Activated T-helper 1 cell treated with Interleukin-2 at 50 U/mL for 16 hours (primary cell): ENCODE measurements around the gene SPTBN1.
"Not testable (repeated sequence)": the region's sequence is repeated elsewhere in the genome, so short reads cannot be mapped to it uniquely, and the experiment has no call there.

Source experiments
- DNase-seq: peaks from one replicate; pipeline ENCODE4 v3.0.0-alpha.2; 2020; ENCODE audit warnings: low read depth

The SPTBN1 gene

GRCh38 chr2:54528311-54528955 lies 72.3 kb downstream of the SPTBN1 start:
- no peak for DNase-seq

DNA sequence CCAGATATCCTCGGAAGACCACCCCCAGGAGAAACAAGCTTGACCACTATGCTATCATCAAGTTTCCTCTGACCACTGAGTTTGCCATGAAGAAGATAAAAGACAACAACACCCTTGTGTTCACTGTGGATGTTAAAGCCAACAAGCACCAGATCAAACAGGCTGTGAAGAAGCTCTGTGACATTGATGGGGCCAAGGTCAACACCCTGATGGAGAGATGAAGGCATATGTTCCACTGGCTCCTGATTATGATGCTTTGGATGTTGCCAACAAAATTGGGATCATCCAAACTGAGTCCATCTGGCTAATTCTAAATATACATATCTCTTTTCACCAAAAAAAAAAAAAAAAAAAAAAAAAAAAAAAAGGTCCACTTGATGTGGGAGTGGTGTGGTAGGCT lies 73.4 kb downstream of the SPTBN1 start:
- DNase-seq, result not testable (repeated sequence)

DNA sequence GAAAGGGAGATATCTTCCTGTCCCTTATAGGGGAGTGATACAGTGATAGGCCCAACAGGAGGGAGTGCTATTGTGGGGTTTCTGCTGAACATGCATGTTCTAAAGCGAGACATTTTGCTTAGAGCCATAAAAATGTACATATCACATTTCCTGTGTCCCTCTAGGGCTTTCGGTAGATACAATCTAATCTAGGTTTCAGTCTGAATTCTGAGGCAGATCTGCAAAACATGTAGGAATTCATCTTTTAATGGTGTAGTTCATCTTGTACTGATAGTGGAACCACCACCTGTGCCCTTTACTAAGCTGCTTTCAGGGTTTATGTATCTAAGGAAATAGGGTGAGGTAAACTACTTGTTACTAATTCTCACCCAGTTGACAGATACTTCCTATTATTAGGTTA lies 73.8 kb downstream of the SPTBN1 start:
- no peak for DNase-seq

- no peak for DNase-seq
Measured at GRCh38 chr2:54531558-54531957, 75.4 kb downstream of the SPTBN1 start.

DNA sequence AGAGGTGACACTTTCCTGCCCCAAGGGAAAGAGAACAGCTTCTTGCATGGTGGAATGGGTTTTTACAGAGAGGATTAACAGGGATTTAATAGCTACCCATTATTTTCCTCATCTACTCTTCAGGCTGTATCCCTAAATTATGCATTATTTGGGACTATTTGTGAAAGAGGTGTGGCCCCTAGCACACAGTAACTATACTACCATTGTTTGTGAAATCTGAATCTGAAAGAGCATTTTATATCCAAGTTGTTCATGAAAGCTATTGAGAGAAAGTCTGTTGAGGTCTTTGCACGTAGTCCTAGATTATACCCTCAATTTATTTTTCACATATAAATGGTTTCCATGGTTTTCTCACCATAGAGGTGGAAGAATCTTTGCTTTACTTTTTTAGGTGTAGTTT lies 78.1 kb downstream of the SPTBN1 start:
- DNase-seq, result no peak

- no peak for DNase-seq
Measured at GRCh38 chr2:54534625-54535024, 78.5 kb downstream of the SPTBN1 start.

DNA sequence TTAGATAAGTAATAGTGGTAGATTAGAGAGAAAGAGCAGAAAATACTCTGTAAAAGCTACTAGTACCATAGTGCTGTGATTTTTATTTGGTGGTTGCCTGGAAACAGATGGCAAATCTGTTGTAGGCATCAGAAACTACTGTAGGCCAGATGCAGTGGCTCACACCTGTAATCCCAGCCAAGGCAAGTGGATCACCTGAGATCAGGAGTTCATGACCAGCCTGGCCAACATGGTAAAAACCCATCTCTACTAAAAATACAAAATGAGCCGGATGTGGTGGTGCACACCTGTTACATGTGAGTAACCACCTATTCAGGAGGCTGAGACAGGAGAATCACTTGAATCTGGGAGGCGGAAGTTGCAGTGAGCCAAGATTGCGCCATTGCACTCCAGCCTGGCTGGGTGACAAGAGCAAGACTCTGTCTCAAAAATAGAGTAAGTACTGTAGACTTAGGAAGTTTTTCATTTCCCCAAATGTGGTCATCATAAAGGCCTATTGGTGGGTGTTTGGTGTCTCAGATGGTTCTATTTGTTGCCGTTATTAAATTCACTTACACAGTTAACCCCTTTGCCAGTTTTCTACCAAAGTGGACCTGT lies 79.6 kb downstream of the SPTBN1 start:
- no peak for DNase-seq

- DNase-seq, result no peak
Measured at GRCh38 chr2:54536720-54537119, 80.6 kb downstream of the SPTBN1 start.

GRCh38 chr2:54538537-54538936 lies 82.4 kb downstream of the SPTBN1 start:
- no peak for DNase-seq

DNA sequence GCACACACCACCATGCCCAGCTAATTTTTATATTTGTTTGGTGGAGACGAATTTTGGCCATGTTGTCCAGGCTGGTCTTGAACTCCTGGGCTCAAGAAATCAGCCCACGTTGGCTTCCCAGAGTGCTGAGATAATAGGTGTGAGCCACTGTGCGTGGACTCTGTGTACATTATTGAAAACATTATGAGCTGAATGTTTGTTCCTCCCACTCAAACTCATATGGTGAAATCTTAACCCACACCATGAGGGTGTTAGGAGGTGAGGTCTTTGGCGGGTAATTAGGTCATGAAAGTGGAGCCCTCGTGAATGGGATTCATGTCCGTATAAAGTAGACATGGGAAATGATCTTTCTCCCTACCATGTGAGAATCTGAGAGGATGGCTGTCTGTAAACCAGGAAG lies 83.6 kb downstream of the SPTBN1 start:
- no peak for DNase-seq

DNA sequence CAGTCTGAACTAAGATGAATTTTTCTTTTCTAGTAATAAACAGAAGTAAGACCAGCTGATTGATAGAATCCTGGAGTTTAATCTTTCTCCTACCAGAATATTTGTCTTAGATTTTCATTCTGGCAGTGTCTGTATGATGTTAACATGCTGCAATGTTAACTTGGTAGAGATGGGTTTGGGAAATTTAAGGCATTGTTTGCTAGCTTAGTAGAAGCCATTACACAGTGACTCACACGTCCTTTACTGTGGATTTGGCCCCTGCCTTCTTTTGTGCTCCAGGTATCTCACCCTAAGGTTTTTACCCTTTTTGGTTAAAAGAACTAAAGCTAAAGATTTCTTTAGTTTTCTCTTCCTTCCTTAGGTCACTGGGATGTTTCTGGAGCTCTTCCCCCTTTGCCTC lies 84.1 kb downstream of the SPTBN1 start:
- no peak for DNase-seq

DNA sequence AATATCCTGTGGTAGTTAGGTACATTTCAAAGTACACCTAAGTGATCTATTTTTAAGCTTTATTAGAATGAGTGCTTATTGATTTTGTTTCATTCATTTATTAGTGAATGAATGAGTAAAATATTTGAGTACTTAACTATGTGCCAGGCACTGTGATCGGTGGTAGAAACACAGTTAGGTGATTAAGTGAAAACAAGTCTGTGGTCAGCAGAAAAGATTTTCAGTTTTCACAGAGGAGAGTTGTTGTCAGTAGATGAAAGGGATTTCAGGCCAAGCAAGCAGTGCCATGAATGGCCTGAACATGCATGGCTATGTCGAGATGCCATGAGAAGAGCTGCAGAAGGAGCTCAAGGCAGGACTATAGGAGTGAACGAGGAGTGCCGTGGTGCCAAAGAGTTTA lies 85.9 kb downstream of the SPTBN1 start:
- no peak for DNase-seq

GRCh38 chr2:54543733-54544396 lies 87.7 kb downstream of the SPTBN1 start:
- DNase-seq, result no peak

GRCh38 chr2:54545702-54546450 lies 89.7 kb downstream of the SPTBN1 start:
- no peak for DNase-seq

DNA sequence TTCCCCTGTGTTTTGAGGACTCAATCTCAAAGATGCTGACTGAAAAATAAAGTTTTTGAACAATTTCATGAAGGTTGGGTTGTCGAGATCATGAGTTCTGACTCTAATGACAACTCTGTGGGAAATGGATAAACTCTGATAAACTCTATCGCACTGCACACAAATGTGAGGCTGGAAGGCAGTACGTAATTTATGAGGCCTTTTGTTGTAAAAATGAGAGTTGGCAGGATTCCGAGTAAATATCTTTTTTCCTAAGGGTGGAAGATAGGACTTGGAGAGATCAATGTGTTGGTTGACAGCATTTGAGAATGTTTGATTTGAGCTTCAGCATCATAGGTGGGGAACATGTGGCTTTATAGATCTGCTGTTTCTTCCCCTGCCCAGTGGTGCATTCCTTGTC lies 90.4 kb downstream of the SPTBN1 start:
- DNase-seq, result no peak

- no peak for DNase-seq
Measured at GRCh38 chr2:54546923-54547720, 91.0 kb downstream of the SPTBN1 start.

DNA sequence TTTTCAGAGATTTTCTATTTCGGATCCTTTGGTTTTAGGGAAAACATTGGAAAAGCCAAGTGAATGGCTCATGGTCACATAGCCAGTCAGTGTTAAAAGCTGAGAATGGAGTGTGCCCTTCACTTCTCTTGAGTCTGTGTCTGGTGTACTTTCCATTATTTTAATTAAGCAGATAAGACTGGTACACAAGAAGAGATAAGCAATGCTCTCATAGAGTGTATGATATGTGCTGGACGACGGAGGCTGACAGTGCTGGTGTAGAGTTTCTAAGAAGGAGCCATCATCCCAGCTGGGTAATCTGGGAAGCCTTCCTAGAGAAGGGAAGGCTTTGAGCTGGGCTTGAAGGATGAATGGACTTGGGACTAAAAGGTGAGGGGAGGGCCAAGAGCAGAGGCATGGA lies 93.3 kb downstream of the SPTBN1 start:
- DNase-seq, result no peak

GRCh38 chr2:54549917-54550518 lies 93.9 kb downstream of the SPTBN1 start:
- no peak for DNase-seq

- DNase-seq, result no peak
Measured at GRCh38 chr2:54550547-54550946, 94.4 kb downstream of the SPTBN1 start.

GRCh38 chr2:54551123-54551756 lies 95.1 kb downstream of the SPTBN1 start:
- DNase-seq, result no peak

DNA sequence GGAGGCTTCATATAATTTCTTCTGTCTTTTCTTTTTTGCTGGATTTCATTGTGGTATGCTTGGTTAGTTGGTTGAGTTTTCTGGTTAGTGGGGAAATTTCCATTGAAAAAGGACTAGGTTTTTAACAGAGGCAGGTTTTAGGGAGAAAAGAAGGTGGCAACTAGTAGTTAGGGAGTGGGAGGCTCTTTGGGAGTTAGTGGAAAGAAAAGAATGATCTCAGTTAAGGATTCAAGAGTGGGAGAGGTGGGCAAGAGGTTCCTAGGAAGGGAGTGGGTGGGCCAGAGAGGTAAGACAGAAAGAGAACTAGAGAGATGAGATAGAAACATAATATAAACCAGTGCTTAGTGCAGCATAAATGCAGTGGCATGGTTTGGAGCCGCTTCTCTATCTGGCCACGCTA lies 96.9 kb downstream of the SPTBN1 start:
- DNase-seq, result no peak
